H9 (cell line): Measurements from ENCODE around the gene UNC5B. TPM values are rescaled to one million over a fixed set of nuclear protein-coding genes. Genes with fewer than 3 reads are reported as not detected.
A peak's percentile ranks its signal among the peaks of the same experiment; 100 is the strongest.

Source experiments
- DNase-seq: peaks from one replicate; pipeline ENCODE4 v3.0.0-alpha.2; 2017
- H2AFZ ChIP-seq: one replicate; pipeline ENCODE4 v1.6.1; 2013; ENCODE audit warnings: mild to moderate bottlenecking, low read length, control low read depth, moderate library complexity
- H2AK5ac ChIP-seq: 2 replicates; pipeline ENCODE4 v1.6.1; 2013; ENCODE audit warnings: low read length, control low read depth, mixed read lengths; ENCODE audit not compliant: insufficient read length
- H2BK120ac ChIP-seq: one replicate; pipeline ENCODE4 v1.6.1; 2013; ENCODE audit warnings: low read depth, mild to moderate bottlenecking, low read length, control low read depth, inconsistent platforms; ENCODE audit not compliant: poor library complexity, severe bottlenecking
- H2BK12ac ChIP-seq: 2 replicates; pipeline ENCODE4 v1.6.1; 2013; ENCODE audit warnings: low read length, control low read depth, mixed read lengths, low read depth; ENCODE audit not compliant: insufficient read length
- H2BK15ac ChIP-seq: 2 replicates; pipeline ENCODE4 v1.6.1; 2013; ENCODE audit warnings: low read depth, low read length, control low read depth
- H2BK20ac ChIP-seq: one replicate; pipeline ENCODE4 v1.6.1; 2013; ENCODE audit warnings: low read depth, mild to moderate bottlenecking, low read length, control low read depth, inconsistent platforms; ENCODE audit not compliant: poor library complexity, severe bottlenecking
- H2BK5ac ChIP-seq: 2 replicates; pipeline ENCODE4 v1.6.1; 2013; ENCODE audit warnings: low read length, control low read depth, mixed read lengths; ENCODE audit not compliant: insufficient read length
- H3K14ac ChIP-seq: 2 replicates; pipeline ENCODE4 v1.6.1; 2013; ENCODE audit warnings: low read length, control low read depth; ENCODE audit not compliant: insufficient read depth
- H3K18ac ChIP-seq: 2 replicates; pipeline ENCODE4 v1.6.1; 2013; ENCODE audit warnings: low read depth, mild to moderate bottlenecking, mixed read lengths, low read length, control low read depth; ENCODE audit not compliant: insufficient read length
- H3K23ac ChIP-seq: 2 replicates; pipeline ENCODE4 v1.6.1; 2013; ENCODE audit warnings: low read length, control low read depth, mixed read lengths, low read depth; ENCODE audit not compliant: insufficient read length
- H3K23me2 ChIP-seq: 2 replicates; pipeline ENCODE4 v1.6.1; 2013; ENCODE audit warnings: low read depth, mild to moderate bottlenecking, mixed read lengths, low read length, control low read depth; ENCODE audit not compliant: insufficient read length, poor library complexity, severe bottlenecking
- H3K27ac ChIP-seq: 2 replicates; pipeline ENCODE4 v1.5.1; 2013; ENCODE audit warnings: low read length, control low read depth, mixed read lengths, low read depth; ENCODE audit not compliant: insufficient read length
- H3K27me3 ChIP-seq: 2 replicates; pipeline ENCODE4 v1.6.1; 2013; ENCODE audit warnings: low read length, control low read depth, inconsistent platforms; ENCODE audit not compliant: insufficient read depth
- H3K4ac ChIP-seq: 2 replicates; pipeline ENCODE4 v1.6.1; 2013; ENCODE audit warnings: low read depth, mild to moderate bottlenecking, control low read depth, inconsistent platforms, low read length, moderate library complexity
- H3K4me1 ChIP-seq: 2 replicates; pipeline ENCODE4 v1.6.1; 2013; ENCODE audit warnings: low read length, control low read depth, inconsistent platforms; ENCODE audit not compliant: insufficient read depth
- H3K4me2 ChIP-seq: 2 replicates; pipeline ENCODE4 v1.6.1; 2013; ENCODE audit warnings: low read length, control low read depth, mixed read lengths; ENCODE audit not compliant: insufficient read length, insufficient read depth
- H3K56ac ChIP-seq: 2 replicates; pipeline ENCODE4 v1.6.1; 2013; ENCODE audit warnings: low read depth, mild to moderate bottlenecking, mixed read lengths, low read length, control low read depth; ENCODE audit not compliant: insufficient read length
- H3K79me1 ChIP-seq: 2 replicates; pipeline ENCODE4 v1.6.1; 2013; ENCODE audit warnings: low read depth, mild to moderate bottlenecking, moderate library complexity, low read length, control low read depth, inconsistent platforms; ENCODE audit not compliant: insufficient read depth, poor library complexity, severe bottlenecking
- H3K79me2 ChIP-seq: 2 replicates; pipeline ENCODE4 v1.6.1; 2013; ENCODE audit warnings: low read length, control low read depth, inconsistent platforms; ENCODE audit not compliant: insufficient read depth
- H3K9ac ChIP-seq: 2 replicates; pipeline ENCODE4 v1.6.1; 2013; ENCODE audit warnings: low read length, control low read depth, mixed read lengths; ENCODE audit not compliant: insufficient read length; ENCODE audit errors: extremely low read depth
- H3K9me3 ChIP-seq: one replicate; pipeline ENCODE4 v1.6.1; 2013; ENCODE audit warnings: low read depth, low read length, inconsistent platforms; ENCODE audit not compliant: control insufficient read depth
- H3T11ph ChIP-seq: one replicate; pipeline ENCODE4 v1.6.1; 2013; ENCODE audit warnings: mild to moderate bottlenecking, low read length, control low read depth, inconsistent platforms
- H4K20me1 ChIP-seq: one replicate; pipeline ENCODE4 v1.6.1; 2013; ENCODE audit not compliant: control insufficient read depth, insufficient read length, insufficient read depth
- H4K5ac ChIP-seq: 2 replicates; pipeline ENCODE4 v1.6.1; 2013; ENCODE audit warnings: low read depth, mild to moderate bottlenecking, mixed read lengths, low read length, control low read depth; ENCODE audit not compliant: insufficient read length
- H4K8ac ChIP-seq: replicated peaks from 2 replicates; pipeline ENCODE4 v1.6.1; 2013; ENCODE audit warnings: low read length, control low read depth, mixed read lengths, low read depth; ENCODE audit not compliant: insufficient read length
- H4K91ac ChIP-seq: 2 replicates; pipeline ENCODE4 v1.6.1; 2013; ENCODE audit warnings: low read depth, mild to moderate bottlenecking, moderate library complexity, mixed read lengths, low read length, control low read depth; ENCODE audit not compliant: insufficient read length
- H3K27ac Mint-ChIP-seq, 3 experiments: 2 replicates in 2 of 3; 3 replicates in 1 of 3; pipeline ENCODE4 v1.8.0; 2020 to 2021; ENCODE audit warnings: mixed read lengths in 3 of 3, mild to moderate bottlenecking in 1 of 3, moderate library complexity in 1 of 3
- H3K27me3 Mint-ChIP-seq: 2 replicates; pipeline ENCODE4 v1.8.0; 2021; ENCODE audit warnings: low read depth, mild to moderate bottlenecking, moderate library complexity, mixed read lengths
- H3K36me3 Mint-ChIP-seq, 3 experiments: 2 replicates in 2 of 3; 3 replicates in 1 of 3; pipeline ENCODE4 v1.8.0; 2020 to 2021; ENCODE audit warnings: low read depth in 3 of 3, mixed read lengths in 3 of 3; ENCODE audit not compliant: insufficient read depth in 1 of 3
- H3K4me1 Mint-ChIP-seq, 2 experiments: 2 replicates each; pipeline ENCODE4 v1.8.0; 2020; ENCODE audit warnings: mixed read lengths in 2 of 2
- H3K4me3 Mint-ChIP-seq, 2 experiments: 2 replicates in 1 of 2; 3 replicates in 1 of 2; pipeline ENCODE4 v1.8.0; 2020 to 2021; ENCODE audit warnings: mild to moderate bottlenecking in 2 of 2, mixed read lengths in 2 of 2, moderate library complexity in 1 of 2
- H3K9me3 Mint-ChIP-seq, 2 experiments: 2 replicates in 1 of 2; 3 replicates in 1 of 2; pipeline ENCODE4 v1.8.0; 2020; ENCODE audit warnings: mild to moderate bottlenecking in 2 of 2, mixed read lengths in 2 of 2, moderate library complexity in 1 of 2
- WGBS: extraction: QIAGEN DNeasy Blood & Tissue Kit; methylation state at CpG from one replicate; pipeline ENCODE4 v1.1.7; 2013; ENCODE audit warnings: missing lambda C conversion rate, low lambda C conversion rate, mixed read lengths; ENCODE audit not compliant: insufficient read length; ENCODE audit errors: extremely low coverage; 5-methylcytosine and 5-hydroxymethylcytosine counted together
- total RNA-seq: library from RNA; stranded (reverse); gene quantifications from 2 replicates; pipeline ENCODE4 v1.2.1, GENCODE V29; 2021
- TF ChIP-seq, protein P1 (sequence below): fragments of 200-600 bp; sonication (generic); conservative IDR thresholded peaks from 3 replicates; pipeline ENCODE4 v1.8.0; 2021; ENCODE audit warnings: antibody characterized with exemption, mild to moderate bottlenecking

Gene UNC5B
- total RNA-seq, 1 experiment from 2014 or later, result 28.4 TPM

DNA sequence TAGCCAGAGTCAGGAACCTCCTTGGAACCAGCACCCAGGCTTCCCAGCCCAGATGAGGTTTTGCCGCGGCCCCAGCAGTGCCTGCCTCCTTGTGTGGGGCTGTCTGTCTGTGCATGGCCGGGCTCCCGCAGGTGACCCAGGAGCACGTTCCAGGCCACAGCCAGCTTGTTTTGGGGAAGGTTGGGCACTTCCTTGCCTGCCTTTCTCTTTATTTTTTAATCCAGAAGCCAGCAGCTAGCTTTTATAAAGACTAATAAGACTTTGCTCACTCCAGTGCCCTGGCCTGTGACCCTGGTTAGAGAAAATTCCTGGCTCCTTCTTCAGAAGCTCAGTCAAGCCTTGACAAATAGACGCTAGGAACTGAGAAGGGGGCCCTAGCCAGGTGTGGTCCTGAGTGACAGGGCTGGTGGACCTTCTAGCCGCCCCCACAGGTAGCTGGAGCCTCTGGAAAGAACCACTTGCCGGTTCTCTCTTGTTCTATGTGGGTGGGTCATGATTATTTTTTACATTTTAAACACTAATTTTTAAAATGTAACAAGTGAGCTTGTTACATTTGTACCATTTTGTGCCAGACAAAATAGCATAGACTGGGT, 107.5 kb downstream of the UNC5B start:
- peaks cover 3% of the 10 kb centered on the region for H3K23me2 ChIP-seq
- H3K79me2 ChIP-seq, result no peaks in the 10 kb centered on the region
- no peak overlapping the region for H2BK20ac ChIP-seq
- no peak overlapping the region for H3K56ac ChIP-seq
- H4K5ac ChIP-seq, result no peak overlapping the region
- H3K9ac ChIP-seq, result peak overlapping the region; percentile 34
- no peak for DNase-seq
- TF ChIP-seq, protein P1, sequence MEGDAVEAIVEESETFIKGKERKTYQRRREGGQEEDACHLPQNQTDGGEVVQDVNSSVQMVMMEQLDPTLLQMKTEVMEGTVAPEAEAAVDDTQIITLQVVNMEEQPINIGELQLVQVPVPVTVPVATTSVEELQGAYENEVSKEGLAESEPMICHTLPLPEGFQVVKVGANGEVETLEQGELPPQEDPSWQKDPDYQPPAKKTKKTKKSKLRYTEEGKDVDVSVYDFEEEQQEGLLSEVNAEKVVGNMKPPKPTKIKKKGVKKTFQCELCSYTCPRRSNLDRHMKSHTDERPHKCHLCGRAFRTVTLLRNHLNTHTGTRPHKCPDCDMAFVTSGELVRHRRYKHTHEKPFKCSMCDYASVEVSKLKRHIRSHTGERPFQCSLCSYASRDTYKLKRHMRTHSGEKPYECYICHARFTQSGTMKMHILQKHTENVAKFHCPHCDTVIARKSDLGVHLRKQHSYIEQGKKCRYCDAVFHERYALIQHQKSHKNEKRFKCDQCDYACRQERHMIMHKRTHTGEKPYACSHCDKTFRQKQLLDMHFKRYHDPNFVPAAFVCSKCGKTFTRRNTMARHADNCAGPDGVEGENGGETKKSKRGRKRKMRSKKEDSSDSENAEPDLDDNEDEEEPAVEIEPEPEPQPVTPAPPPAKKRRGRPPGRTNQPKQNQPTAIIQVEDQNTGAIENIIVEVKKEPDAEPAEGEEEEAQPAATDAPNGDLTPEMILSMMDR, result no peak
- H3K9me3 ChIP-seq, result no peaks in the 10 kb centered on the region
- no peak overlapping the region for H4K8ac ChIP-seq
- H3K23ac ChIP-seq, result no peak overlapping the region
- no peak overlapping the region for H3T11ph ChIP-seq
- no peak overlapping the region for H4K91ac ChIP-seq
- H2BK12ac ChIP-seq, result no peak overlapping the region
- H3K9me3 Mint-ChIP-seq, result no peaks in the 10 kb centered on the region
- H3K27ac Mint-ChIP-seq, result peak overlapping the region in 2 of 3 experiments; percentile 89 to 96; a peak in 3 of 7 replicates
- H2BK5ac ChIP-seq, result no peak overlapping the region
- 0 out of 2 replicates have a peak overlapping the region, but pooled peaks have one; percentile 63 for H3K14ac ChIP-seq
- no CpG with 5 or more reads among the region's 8 CpGs for WGBS
- H3K4me1 Mint-ChIP-seq, result peaks cover 18 to 20% of the 10 kb centered on the region in 2 experiments
- H3K36me3 Mint-ChIP-seq, result peaks cover 11 to 22% (median 22%) of the 10 kb centered on the region in 3 experiments; a peak in 6 of 7 replicates
- H3K18ac ChIP-seq, result no peak overlapping the region
- no peak overlapping the region for H2BK15ac ChIP-seq
- H3K27ac ChIP-seq, result no peak overlapping the region
- peaks cover 2% of the 10 kb centered on the region; the same call in 1 of the 2 replicates for H3K27me3 Mint-ChIP-seq
- no peaks in the 10 kb centered on the region for H4K20me1 ChIP-seq
- H3K27me3 ChIP-seq, result no peaks in the 10 kb centered on the region
- H3K4me1 ChIP-seq, result no peaks in the 10 kb centered on the region
- H2BK120ac ChIP-seq, result no peak overlapping the region
- H2AK5ac ChIP-seq, result no peak overlapping the region
- no peaks in the 10 kb centered on the region for H3K79me1 ChIP-seq
- H3K4me3 Mint-ChIP-seq, result peak overlapping the region; percentile 95 to 97
- H3K4ac ChIP-seq, result no peak overlapping the region
- H3K4me2 ChIP-seq, result peak overlapping the region; percentile 70
- no peak overlapping the region for H2AFZ ChIP-seq
